ENCODE results near the gene LRMDA.

LRMDA gene

DNA sequence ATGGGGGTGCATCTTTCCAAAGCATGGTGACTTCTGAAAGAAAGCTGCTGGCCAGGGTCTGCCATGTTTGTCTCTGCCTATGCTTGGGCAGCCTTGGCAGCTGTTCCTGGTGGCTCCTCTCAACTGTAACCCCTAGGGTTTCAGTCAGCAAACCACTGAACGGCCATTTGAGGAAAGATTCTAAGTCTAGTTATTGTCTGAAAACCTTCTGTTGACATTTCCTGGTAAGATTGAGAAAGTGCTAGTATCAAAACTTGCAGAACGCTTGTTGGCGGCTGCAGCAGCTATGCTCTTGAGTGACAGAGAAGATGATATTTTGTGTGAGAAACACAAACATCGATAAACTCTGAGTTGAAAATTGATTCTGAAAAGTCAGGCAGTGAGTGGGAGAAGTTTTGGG, 523.1 kb downstream of the LRMDA start (continued):
- TF ChIP-seq, protein P1, sequence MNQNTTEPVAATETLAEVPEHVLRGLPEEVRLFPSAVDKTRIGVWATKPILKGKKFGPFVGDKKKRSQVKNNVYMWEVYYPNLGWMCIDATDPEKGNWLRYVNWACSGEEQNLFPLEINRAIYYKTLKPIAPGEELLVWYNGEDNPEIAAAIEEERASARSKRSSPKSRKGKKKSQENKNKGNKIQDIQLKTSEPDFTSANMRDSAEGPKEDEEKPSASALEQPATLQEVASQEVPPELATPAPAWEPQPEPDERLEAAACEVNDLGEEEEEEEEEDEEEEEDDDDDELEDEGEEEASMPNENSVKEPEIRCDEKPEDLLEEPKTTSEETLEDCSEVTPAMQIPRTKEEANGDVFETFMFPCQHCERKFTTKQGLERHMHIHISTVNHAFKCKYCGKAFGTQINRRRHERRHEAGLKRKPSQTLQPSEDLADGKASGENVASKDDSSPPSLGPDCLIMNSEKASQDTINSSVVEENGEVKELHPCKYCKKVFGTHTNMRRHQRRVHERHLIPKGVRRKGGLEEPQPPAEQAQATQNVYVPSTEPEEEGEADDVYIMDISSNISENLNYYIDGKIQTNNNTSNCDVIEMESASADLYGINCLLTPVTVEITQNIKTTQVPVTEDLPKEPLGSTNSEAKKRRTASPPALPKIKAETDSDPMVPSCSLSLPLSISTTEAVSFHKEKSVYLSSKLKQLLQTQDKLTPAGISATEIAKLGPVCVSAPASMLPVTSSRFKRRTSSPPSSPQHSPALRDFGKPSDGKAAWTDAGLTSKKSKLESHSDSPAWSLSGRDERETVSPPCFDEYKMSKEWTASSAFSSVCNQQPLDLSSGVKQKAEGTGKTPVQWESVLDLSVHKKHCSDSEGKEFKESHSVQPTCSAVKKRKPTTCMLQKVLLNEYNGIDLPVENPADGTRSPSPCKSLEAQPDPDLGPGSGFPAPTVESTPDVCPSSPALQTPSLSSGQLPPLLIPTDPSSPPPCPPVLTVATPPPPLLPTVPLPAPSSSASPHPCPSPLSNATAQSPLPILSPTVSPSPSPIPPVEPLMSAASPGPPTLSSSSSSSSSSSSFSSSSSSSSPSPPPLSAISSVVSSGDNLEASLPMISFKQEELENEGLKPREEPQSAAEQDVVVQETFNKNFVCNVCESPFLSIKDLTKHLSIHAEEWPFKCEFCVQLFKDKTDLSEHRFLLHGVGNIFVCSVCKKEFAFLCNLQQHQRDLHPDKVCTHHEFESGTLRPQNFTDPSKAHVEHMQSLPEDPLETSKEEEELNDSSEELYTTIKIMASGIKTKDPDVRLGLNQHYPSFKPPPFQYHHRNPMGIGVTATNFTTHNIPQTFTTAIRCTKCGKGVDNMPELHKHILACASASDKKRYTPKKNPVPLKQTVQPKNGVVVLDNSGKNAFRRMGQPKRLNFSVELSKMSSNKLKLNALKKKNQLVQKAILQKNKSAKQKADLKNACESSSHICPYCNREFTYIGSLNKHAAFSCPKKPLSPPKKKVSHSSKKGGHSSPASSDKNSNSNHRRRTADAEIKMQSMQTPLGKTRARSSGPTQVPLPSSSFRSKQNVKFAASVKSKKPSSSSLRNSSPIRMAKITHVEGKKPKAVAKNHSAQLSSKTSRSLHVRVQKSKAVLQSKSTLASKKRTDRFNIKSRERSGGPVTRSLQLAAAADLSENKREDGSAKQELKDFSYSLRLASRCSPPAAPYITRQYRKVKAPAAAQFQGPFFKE (tag by site-specific recombination; IDR thresholded peaks at IDR 0.05; ENCODE audit: borderline replicate concordance), result no peak
- no peak for TF ChIP-seq ZNF214 (tag by site-specific recombination; IDR thresholded peaks at IDR 0.05; ENCODE audit: borderline replicate concordance)
- no peak for TF ChIP-seq ZBTB1 (tag by site-specific recombination; IDR thresholded peaks at IDR 0.05)
- TF ChIP-seq YY1 (tag by site-specific recombination; IDR thresholded peaks at IDR 0.05), result no peak
- TF ChIP-seq ZNF785 (tag by site-specific recombination; IDR thresholded peaks at IDR 0.05), result no peak
- TF ChIP-seq ZNF398 (tag by site-specific recombination; IDR thresholded peaks at IDR 0.05), result no peak
- TF ChIP-seq ZNF660 (tag by site-specific recombination; IDR thresholded peaks at IDR 0.05), result no peak
- TF ChIP-seq OVOL3 (tag by site-specific recombination; IDR thresholded peaks at IDR 0.05), result no peak
- TF ChIP-seq ZNF24 (tag by site-specific recombination; IDR thresholded peaks at IDR 0.05), result no peak
- no peak for TF ChIP-seq ZNF404 (tag by site-specific recombination; IDR thresholded peaks at IDR 0.05)

DNA sequence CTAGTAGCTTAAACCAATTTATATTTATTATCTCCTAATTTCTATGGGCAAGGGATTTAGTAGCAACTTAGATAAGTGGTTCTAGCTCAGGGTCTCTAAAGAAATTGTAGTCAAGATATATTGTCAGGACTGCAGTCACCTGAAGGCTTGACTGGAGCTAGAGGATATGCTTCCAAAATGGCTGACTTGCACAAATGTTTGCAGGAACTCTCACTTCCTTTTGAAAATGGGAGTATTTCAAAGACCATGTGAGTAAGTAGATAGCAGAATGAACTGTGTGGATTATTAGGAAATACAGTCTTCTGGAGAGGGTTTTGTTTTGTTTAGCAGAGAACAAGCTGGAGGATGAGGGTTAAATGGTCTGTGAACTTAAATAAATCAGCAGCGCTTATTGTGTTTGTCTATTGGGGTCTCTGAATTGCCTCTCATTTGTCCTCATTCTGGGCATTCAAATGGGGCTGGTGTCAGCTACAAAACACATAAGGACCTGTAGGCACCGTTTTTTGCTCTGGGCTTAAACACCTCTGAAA, 524.6 kb downstream of the LRMDA start:
- no peaks in the 10 kb centered on the region for H3K36me3 ChIP-seq (ENCODE audit: control insufficient read depth in 2 of 2, insufficient read depth in 1 of 2, low read length in 2 of 2)
- TF ChIP-seq ZNF37A (tag by site-specific recombination; IDR thresholded peaks at IDR 0.05) (no peak), ZNF624 (tag by site-specific recombination; IDR thresholded peaks at IDR 0.05) (no peak), ZNF600 (tag by site-specific recombination; IDR thresholded peaks at IDR 0.05) (no peak), ZFP41 (tag by site-specific recombination; IDR thresholded peaks at IDR 0.05; ENCODE audit: borderline replicate concordance) (no peak), ZNF426 (tag by site-specific recombination; IDR thresholded peaks at IDR 0.05) (no peak), ZNF274 (IDR thresholded peaks at IDR 0.05; ENCODE audit: low read length) (no peak), ZNF274 (tag by site-specific recombination; IDR thresholded peaks at IDR 0.05; ENCODE audit: borderline replicate concordance) (no peak), ZNF555 (tag by site-specific recombination; conservative IDR thresholded peaks at IDR 0.05) (no peak), GLIS2 (tag by site-specific recombination; IDR thresholded peaks at IDR 0.05) (no peak), ZNF843 (tag by site-specific recombination; IDR thresholded peaks at IDR 0.05) (no peak), ZNF48 (tag by site-specific recombination; IDR thresholded peaks at IDR 0.05) (no peak), ZNF138 (tag by site-specific recombination; IDR thresholded peaks at IDR 0.05; ENCODE audit: borderline replicate concordance) (no peak), ZBTB48 (tag by site-specific recombination; IDR thresholded peaks at IDR 0.05) (no peak), WT1 (tag by site-specific recombination; IDR thresholded peaks at IDR 0.05) (no peak), ZNF785 (tag by site-specific recombination; IDR thresholded peaks at IDR 0.05) (no peak)
- TF ChIP-seq, protein P2, sequence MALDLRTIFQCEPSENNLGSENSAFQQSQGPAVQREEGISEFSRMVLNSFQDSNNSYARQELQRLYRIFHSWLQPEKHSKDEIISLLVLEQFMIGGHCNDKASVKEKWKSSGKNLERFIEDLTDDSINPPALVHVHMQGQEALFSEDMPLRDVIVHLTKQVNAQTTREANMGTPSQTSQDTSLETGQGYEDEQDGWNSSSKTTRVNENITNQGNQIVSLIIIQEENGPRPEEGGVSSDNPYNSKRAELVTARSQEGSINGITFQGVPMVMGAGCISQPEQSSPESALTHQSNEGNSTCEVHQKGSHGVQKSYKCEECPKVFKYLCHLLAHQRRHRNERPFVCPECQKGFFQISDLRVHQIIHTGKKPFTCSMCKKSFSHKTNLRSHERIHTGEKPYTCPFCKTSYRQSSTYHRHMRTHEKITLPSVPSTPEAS (tag by site-specific recombination; IDR thresholded peaks at IDR 0.05), result no peak
- no peak overlapping the region for H3K27ac ChIP-seq (ENCODE audit: extremely low read depth, low read depth, low read length)
- no peaks in the 10 kb centered on the region for H3K4me1 ChIP-seq (ENCODE audit: control insufficient read depth, insufficient read depth, low read length)
- POLR2A ChIA-PET, result no interaction called here
- H3K9me3 ChIP-seq (ENCODE audit: control insufficient read depth, insufficient read depth, low read depth, low read length), result no peaks in the 10 kb centered on the region
- H3K4me3 ChIP-seq (ENCODE audit: low read depth, low read length), result no peak overlapping the region
- CTCF ChIA-PET, result interaction anchor here (1.0 kb wide), 1 partner anchor 13 kb away, joined by 4 read pairs; no protein-coding TSS in a partner anchor
